Measurements from ENCODE around the gene BTK. TPM values are rescaled to one million over a fixed set of nuclear protein-coding genes. Genes with fewer than 3 reads are reported as not detected.

BTK gene
- not detected in 2 replicates for total RNA-seq

DNA sequence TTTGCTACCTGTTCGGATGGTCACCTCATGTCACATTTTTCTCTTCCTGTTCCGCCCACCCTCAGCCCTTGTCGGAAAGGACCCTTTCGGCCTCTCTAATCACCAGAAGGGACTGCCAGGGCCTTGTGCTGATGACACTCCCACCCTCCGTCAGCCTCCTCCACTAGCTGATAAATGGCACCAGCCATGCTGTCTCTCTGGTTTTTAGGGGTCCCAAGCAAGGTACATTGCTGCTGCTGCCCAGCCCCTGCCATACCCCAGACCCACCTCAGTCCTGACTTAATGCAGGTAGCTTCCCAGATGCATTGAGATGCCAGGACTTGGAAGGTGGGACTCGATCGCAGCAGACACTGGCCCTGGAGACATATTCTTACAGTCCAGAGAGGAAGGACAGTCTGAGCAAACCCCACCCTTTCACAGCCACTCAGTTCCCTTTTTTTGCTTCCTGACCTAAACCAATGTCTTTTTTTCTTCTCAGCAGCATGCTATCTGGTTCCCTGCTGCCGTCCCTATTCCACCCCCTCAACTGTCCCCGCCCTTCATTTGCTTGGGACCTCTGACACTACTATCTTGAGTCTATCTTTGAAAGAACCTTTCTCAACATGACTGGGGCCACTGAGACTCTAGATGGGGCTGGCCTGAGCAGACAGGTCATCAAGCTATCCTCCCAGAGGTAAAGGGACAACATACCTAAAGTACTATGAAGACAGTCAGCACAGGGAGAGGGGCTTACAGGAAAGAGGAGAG lies at the start of gene BTK:
TSS of gene BTK (minus strand) at position 397 of the 747 bp plus-strand sequence. CDS start 10,907 bp downstream, outside the sequence.

DNA sequence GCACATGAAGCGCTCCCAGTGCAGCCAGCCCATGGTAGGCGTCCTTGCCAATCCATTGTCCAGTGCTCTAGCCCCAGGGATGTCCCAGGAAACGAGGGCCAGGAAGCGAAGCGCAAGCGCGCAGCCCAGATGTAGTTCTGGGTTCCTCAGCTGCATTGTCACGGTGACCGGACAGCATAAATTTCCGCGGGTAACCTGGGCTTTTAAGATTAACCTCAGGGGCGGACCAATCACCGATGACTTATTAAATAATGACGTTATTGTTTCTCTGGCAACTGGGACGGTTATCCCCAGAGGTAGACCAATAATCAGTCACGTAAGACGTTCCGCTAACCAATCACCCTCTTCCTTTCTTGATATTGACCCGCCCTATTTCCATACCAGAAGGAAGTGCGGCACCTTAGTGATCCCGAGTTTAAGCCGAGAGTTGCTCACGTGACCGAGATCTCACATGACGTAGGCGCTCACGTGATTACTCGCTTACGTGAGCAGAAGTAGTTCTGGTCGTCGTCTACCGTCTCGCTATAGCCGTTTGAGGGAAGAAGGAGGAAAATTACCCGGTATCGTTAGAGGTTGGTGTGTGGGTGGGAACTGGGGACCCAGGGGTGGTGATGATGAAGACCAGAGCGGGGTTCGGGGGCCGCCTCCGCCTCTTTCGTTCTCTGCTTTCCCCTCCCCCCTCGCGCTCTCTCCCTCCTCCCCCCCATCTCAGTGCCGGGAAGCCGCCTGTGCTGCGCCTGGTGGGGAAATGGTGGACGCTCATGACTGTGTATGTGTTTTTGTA lies 21.9 kb upstream of the BTK start, which contains the start of the genes GLA and HNRNPH2:
TSS of gene GLA (minus strand) at position 178 of the 784 bp plus-strand sequence. CDS start at position 156, 22 bp downstream.
TSS of gene HNRNPH2 (plus strand) at position 475 of the 784 bp plus-strand sequence. CDS start 3,767 bp downstream, outside the sequence.

DNA sequence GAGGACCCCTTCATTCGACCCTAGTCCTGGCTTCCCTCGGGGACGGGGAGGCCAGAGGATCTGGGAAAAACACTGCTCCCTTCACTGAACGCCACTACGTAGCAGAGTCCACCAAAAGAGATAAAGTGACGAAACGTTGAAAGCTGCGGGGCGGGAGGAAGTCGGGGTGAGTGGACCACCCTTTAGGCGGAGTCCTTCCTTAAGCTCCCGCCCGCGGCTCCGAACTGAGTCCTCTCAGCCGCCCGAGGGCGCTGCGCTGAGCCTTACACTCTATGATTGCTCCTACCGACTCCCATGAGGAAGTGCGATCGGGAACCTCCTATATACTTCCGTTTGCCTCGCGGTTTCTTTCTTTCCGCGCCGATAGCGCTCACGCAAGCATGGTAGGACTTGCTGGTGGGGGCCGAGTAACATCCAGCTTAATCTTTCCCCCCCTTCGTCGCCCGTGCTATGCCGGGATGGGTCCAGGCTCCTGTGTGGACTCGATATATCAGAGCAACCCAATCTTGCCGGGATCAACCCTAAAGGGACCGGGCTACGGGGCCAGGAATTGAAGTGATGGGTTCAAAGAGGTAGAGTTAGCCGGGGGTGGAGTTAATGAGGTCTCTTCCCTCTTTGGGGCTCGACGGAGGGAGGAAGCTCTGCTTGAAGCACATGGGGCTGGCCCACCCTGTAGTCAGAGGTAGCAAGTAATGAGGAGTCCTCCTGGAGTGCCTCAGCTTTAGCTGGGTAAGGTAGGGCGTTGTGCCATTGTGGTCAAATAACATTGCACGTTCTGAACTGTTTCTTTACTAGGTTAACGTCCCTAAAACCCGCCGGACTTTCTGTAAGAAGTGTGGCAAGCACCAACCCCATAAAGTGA lies 4.9 kb upstream of the BTK start, which contains the start of gene RPL36A:
TSS of gene RPL36A (plus strand) at position 348 of the 862 bp plus-strand sequence. CDS start at position 381, 33 bp downstream.

DNA sequence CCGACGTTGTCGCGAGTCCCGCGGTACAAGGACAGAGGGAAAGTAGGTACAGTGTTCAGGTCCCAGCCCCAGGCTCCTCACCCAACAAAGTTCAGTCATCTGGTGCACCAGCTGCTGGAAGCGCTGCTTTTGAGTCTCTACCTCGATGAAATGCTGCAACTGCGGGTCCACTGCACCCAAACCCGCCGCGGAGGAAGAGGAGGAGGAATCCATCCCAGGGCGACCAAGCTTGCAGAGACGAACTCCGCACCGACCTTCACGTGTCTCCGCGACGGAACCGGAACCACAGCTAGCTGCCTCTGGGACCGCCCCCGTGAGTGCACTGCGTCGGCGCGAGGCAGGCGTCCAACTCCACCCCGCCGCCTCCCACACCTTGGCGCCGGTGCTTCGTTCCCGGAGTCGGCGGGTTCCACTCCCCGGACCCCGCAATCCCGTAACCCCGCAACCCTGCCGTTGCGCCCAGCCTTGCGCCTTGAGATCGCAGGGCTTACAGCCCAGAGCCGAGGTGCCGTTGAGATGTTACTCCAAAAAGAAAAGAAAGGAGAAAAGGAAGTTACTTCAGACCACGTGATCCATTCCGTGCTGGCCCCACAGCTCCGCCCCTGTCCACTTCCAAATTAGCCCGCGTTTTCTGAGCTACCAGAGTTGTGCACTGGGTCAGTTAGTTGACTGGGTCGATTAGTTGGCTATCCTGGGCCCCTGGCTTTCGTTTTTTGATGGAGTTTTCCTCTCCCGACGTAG lies 37.4 kb downstream of the BTK start, which contains the start of gene TIMM8A:
TSS of gene TIMM8A (minus strand) at position 291 of the 741 bp plus-strand sequence. CDS start at position 213, 78 bp downstream.

Small RNAs within 50 kb of the gene (small RNA-seq; reads per million reads assigned to genes)
- gene RNU6-934P: not detected

Other genes starting within 250 kb of the BTK start
- gene DRP2, start 166.4 kb downstream of the BTK start, total RNA-seq: 0.13 and 0.22 TPM in 2 replicates
- gene TAF7L, start 94.9 kb downstream of the BTK start, total RNA-seq: 0.22 and 0.26 TPM in 2 replicates
- gene TIMM8A, start 37.4 kb downstream of the BTK start, total RNA-seq: 5.3 and 7.6 TPM in 2 replicates
- gene RPL36A, start 4.8 kb upstream of the BTK start, total RNA-seq: 216 and 692 TPM in 2 replicates
- 23.7 and 26.5 TPM in 2 replicates for gene GLA, start 21.7 kb upstream of the BTK start, total RNA-seq
- gene HNRNPH2, start 22.0 kb upstream of the BTK start, total RNA-seq: 86.0 and 87.8 TPM in 2 replicates
- 6.1 and 6.4 TPM in 2 replicates for gene ARMCX4, start 99.3 kb upstream of the BTK start, total RNA-seq
- gene ARMCX1, start 164.4 kb upstream of the BTK start, total RNA-seq: 77.0 and 80.9 TPM in 2 replicates
- 22.9 and 28.4 TPM in 2 replicates for gene ARMCX6, start 231.8 kb upstream of the BTK start, total RNA-seq
- 61.0 and 77.5 TPM in 2 replicates for gene ARMCX3, start 237.0 kb upstream of the BTK start, total RNA-seq